ENCODE data around the gene AMH. TPM values are rescaled to one million over a fixed set of nuclear protein-coding genes. Genes with fewer than 3 reads are reported as not detected.
"Not testable (repeated sequence)": the region's sequence is repeated elsewhere in the genome, so short reads cannot be mapped to it uniquely, and the experiment has no call there.

AMH gene
- total RNA-seq, 1 experiment from 2014 or later = 11.2 TPM

GRCh38 chr19:2199861-2200623, 49.1 kb upstream of the AMH start (continued):
- TF ChIP-seq ZNF281 (CRISPR knock-in tag; IDR thresholded peaks at IDR 0.05) (no peak), JUN (CRISPR knock-in tag; IDR thresholded peaks at IDR 0.05) (no peak), RORB (CRISPR knock-in tag; IDR thresholded peaks at IDR 0.05) (no peak), NR3C1 (CRISPR knock-in tag; conservative IDR thresholded peaks at IDR 0.05; ENCODE audit: low read depth) (no peak), GRHL2 (CRISPR knock-in tag; IDR thresholded peaks at IDR 0.05; ENCODE audit: insufficient replicate concordance, severe bottlenecking) (no peak), MYBL2 (CRISPR knock-in tag; IDR thresholded peaks at IDR 0.05) (no peak), ZBTB43 (CRISPR knock-in tag; IDR thresholded peaks at IDR 0.05) (no peak), CBFB (CRISPR knock-in tag; IDR thresholded peaks at IDR 0.05; ENCODE audit: low read depth) (no peak), ZMAT4 (CRISPR knock-in tag; IDR thresholded peaks at IDR 0.05) (no peak)

GRCh38 chr19:2200624-2201294, 48.4 kb upstream of the AMH start:
- ATAC-seq; H3K27me3 Mint-ChIP-seq (ENCODE audit: low read depth); H3K4me1 Mint-ChIP-seq; POLR2A ChIA-PET; H3K4me3 Mint-ChIP-seq; CTCF ChIA-PET; H3K9me3 Mint-ChIP-seq: not testable (repeated sequence)
- peak; percentile 47 for DNase-seq (ENCODE audit: low spot score)
- TF ChIP-seq TEAD1 (CRISPR knock-in tag; IDR thresholded peaks at IDR 0.05) = peak; percentile 32; the same call in 1 of the 2 replicates
- 0 out of 2 replicates have a peak, but pooled peaks have one; percentile 65 for TF ChIP-seq TEAD4 (CRISPR knock-in tag; IDR thresholded peaks at IDR 0.05)
- Mint-ChIP-seq H3K36me3 (peaks cover 16% of the 10 kb centered on the region), H3K27ac (peak overlapping the region; percentile 96)

- H3K36me3 Mint-ChIP-seq = peaks cover 16% of the 10 kb centered on the region
- POLR2A ChIA-PET = no interaction called here
- ATAC-seq (no peak), DNase-seq (ENCODE audit: low spot score) (no peak)
- H3K4me3 Mint-ChIP-seq = no peak overlapping the region
- TF ChIP-seq MYBL2 (CRISPR knock-in tag; IDR thresholded peaks at IDR 0.05) = no peak
- TF ChIP-seq ZMAT4 (CRISPR knock-in tag; IDR thresholded peaks at IDR 0.05) = no peak
- no peak for TF ChIP-seq E2F4 (CRISPR knock-in tag; IDR thresholded peaks at IDR 0.05; ENCODE audit: borderline replicate concordance, low read depth)
- no peaks in the 10 kb centered on the region for H3K4me1 Mint-ChIP-seq
- H3K9me3 Mint-ChIP-seq = no peaks in the 10 kb centered on the region
- CTCF ChIA-PET = no interaction called here
- no peaks in the 10 kb centered on the region for H3K27me3 Mint-ChIP-seq (ENCODE audit: low read depth)
- peak overlapping the region; percentile 96 for H3K27ac Mint-ChIP-seq
Measured at GRCh38 chr19:2201473-2202148, 47.5 kb upstream of the AMH start.

Measured in WTC11 (cell line).